Endothelial cell of umbilical vein (primary cell): ENCODE results near the gene RPL10A. TPM values are rescaled to one million over a fixed set of nuclear protein-coding genes. Genes with fewer than 3 reads are reported as not detected.

Experiments used
- BruUV-seq: library from RNA; stranded (reverse); fragments of 400-500 nt; replicated peaks from 2 replicates; lab custom pipeline; 2021; lab: Mats Ljungman, UMichigan
- CTCF ChIA-PET: fragments of 300-600, 350-600 bp; sonication (Branson Sonifier 250); formaldehyde crosslinking; loops from one replicate; lab custom pipeline; 2021; ENCODE audit warnings: antibody characterized with exemption, inconsistent platforms; lab: Charles Lee
- POLR2A ChIA-PET: fragments of 300-600, 350-600 bp; sonication (Branson Sonifier 250); formaldehyde crosslinking; loops from one replicate; lab custom pipeline; 2021; ENCODE audit warnings: antibody characterized with exemption, inconsistent platforms; lab: Charles Lee
- DNase-seq: peaks from one replicate; pipeline ENCODE4 v3.0.0-alpha.2; 2011; ENCODE audit warnings: low read depth, low spot score
- FAIRE-seq: peaks from 2 replicates; lab custom pipeline; 2011; peaks lifted over from hg19 to GRCh38; lab: Jason Lieb, UNC
- H2AFZ ChIP-seq: 2 replicates; pipeline ENCODE4 v1.6.0; 2012; ENCODE audit warnings: low read depth, low read length, control low read depth, inconsistent platforms
- H3K27ac ChIP-seq: 2 replicates; pipeline ENCODE4 v1.5.1; 2011; ENCODE audit warnings: low read depth, mild to moderate bottlenecking, control low read depth, low read length, moderate library complexity; ENCODE audit not compliant: insufficient read depth
- H3K27me3 ChIP-seq, 2 experiments: 2 replicates each; pipeline versions ENCODE4 v1.6.0 to v1.6.1; 2011; ENCODE audit warnings: low read length in 2 of 2, mixed read lengths in 1 of 2; ENCODE audit not compliant: control insufficient read depth in 2 of 2, insufficient read depth in 2 of 2
- H3K36me3 ChIP-seq, 2 experiments: 2 replicates in 1 of 2; 3 replicates in 1 of 2; pipeline ENCODE4 v1.5.1; 2011; ENCODE audit warnings: low read length in 2 of 2, mild to moderate bottlenecking in 1 of 2, moderate library complexity in 1 of 2; ENCODE audit not compliant: control insufficient read depth in 2 of 2, insufficient read depth in 2 of 2; ENCODE audit errors: extremely low read depth in 1 of 2
- H3K4me1 ChIP-seq: 3 replicates; pipeline ENCODE4 v1.5.1; 2011; ENCODE audit warnings: mild to moderate bottlenecking, low read length; ENCODE audit not compliant: control insufficient read depth, insufficient read depth; ENCODE audit errors: extremely low read depth
- H3K4me2 ChIP-seq: 2 replicates; pipeline ENCODE4 v1.6.1; 2011; ENCODE audit warnings: low read length, control low read depth, mixed read lengths; ENCODE audit not compliant: insufficient read depth
- H3K4me3 ChIP-seq, 3 experiments: fragments of 200-600 bp in 1 of 3; sonication (generic), shearing (Covaris generic) in 1 of 3; replicated peaks in 1 of 3; 2 replicates each; pipeline ENCODE4 v1.5.1; 2011 to 2016; ENCODE audit warnings: control low read depth in 3 of 3, low read length in 3 of 3, mild to moderate bottlenecking in 2 of 3, inconsistent platforms in 1 of 3, low read depth in 1 of 3, moderate library complexity in 1 of 3; ENCODE audit not compliant: insufficient read depth in 1 of 3
- H3K79me2 ChIP-seq: 2 replicates; pipeline ENCODE4 v1.6.0; 2012; ENCODE audit warnings: low read length, inconsistent platforms; ENCODE audit not compliant: control insufficient read depth, insufficient read depth
- H3K9ac ChIP-seq: replicated peaks from 2 replicates; pipeline ENCODE3; 2011; ENCODE audit warnings: low read length, control low read depth; ENCODE audit not compliant: insufficient read depth; ENCODE audit errors: extremely low read depth
- H3K9me1 ChIP-seq: replicated peaks from 3 replicates; pipeline ENCODE4 v1.6.0; 2011; ENCODE audit warnings: mild to moderate bottlenecking, low read length; ENCODE audit not compliant: control insufficient read depth, insufficient read depth; ENCODE audit errors: extremely low read depth
- H3K9me3 ChIP-seq: replicated peaks from 2 replicates; pipeline ENCODE4 v1.5.1; 2012; ENCODE audit warnings: low read length, inconsistent platforms; ENCODE audit not compliant: control insufficient read depth, insufficient read depth
- H4K20me1 ChIP-seq: replicated peaks from 2 replicates; pipeline ENCODE3; 2011; ENCODE audit warnings: mild to moderate bottlenecking, low read length; ENCODE audit not compliant: control insufficient read depth, insufficient read depth; ENCODE audit errors: extremely low read depth
- CTCF ChIP-seq, 2 donors: IDR thresholded peaks; 1 replicate in 1 of 2; 2 replicates in 1 of 2; pipeline ENCODE4 v1.5.1; 2011; ENCODE audit warnings: low read length in 2 of 2, mild to moderate bottlenecking in 2 of 2, moderate library complexity in 2 of 2, control low read depth in 1 of 2, inconsistent platforms in 1 of 2, low read depth in 1 of 2; ENCODE audit not compliant: insufficient read depth in 1 of 2; ENCODE audit errors: extremely low read depth in 1 of 2
- EZH2 ChIP-seq: IDR thresholded peaks from 2 replicates; pipeline ENCODE4 v1.6.1; 2012; ENCODE audit warnings: borderline replicate concordance, low read depth, mild to moderate bottlenecking, moderate library complexity, low read length, inconsistent platforms; ENCODE audit not compliant: severe bottlenecking
- FOS ChIP-seq: IDR thresholded peaks from 2 replicates; pipeline ENCODE4 v1.6.1; 2011; ENCODE audit warnings: mild to moderate bottlenecking, low read length, moderate library complexity, borderline replicate concordance; ENCODE audit not compliant: insufficient read depth
- GATA2 ChIP-seq: IDR thresholded peaks from 2 replicates; pipeline ENCODE4 v1.7.0; 2011; ENCODE audit warnings: low read depth, mild to moderate bottlenecking, moderate library complexity, mixed read lengths, low read length; ENCODE audit not compliant: insufficient read length, insufficient read depth
- JUN ChIP-seq: IDR thresholded peaks from 2 replicates; pipeline ENCODE4 v1.6.1; 2011; ENCODE audit warnings: borderline replicate concordance, low read depth; ENCODE audit not compliant: insufficient read length, insufficient read depth
- MAX ChIP-seq: IDR thresholded peaks from 2 replicates; pipeline ENCODE4 v1.6.1; 2011; ENCODE audit not compliant: insufficient read depth, insufficient read length
- MYC ChIP-seq: IDR thresholded peaks from one replicate; pipeline ENCODE4 v1.6.1; 2011; ENCODE audit warnings: mild to moderate bottlenecking, low read depth, low read length
- POLR2A ChIP-seq: IDR thresholded peaks from 2 replicates; pipeline ENCODE4 v1.6.1; 2012; ENCODE audit warnings: low read depth, mild to moderate bottlenecking, control low read depth, low read length
- POLR2AphosphoS5 ChIP-seq: IDR thresholded peaks from 2 replicates; pipeline ENCODE4 v1.6.1; 2012; ENCODE audit warnings: low read depth, mild to moderate bottlenecking, control low read depth, low read length, moderate library complexity; ENCODE audit not compliant: insufficient read depth
- dilution Hi-C: fragments of 300-500 bp; cut with MboI; formaldehyde crosslinking; loops from one replicate; pipeline ENCODE4 v1.15.0; 2019; ENCODE audit warnings: low sequenced_read_pairs; ENCODE audit not compliant: extremely low pct_ligation_motif_present
- intact Hi-C: fragments of 100-400 bp; cut with micrococcal nuclease; formaldehyde crosslinking; loops from one replicate; pipeline ENCODE4 v1.10.0; 2022
- polyA plus RNA-seq, 4 experiments: library from polyadenylated mRNA; depleted of rRNA in 3 of 4; stranded (reverse) in 3 of 4; unstranded in 1 of 4; fragments of >200 nt; gene quantifications; 2 replicates each; pipeline versions ENCODE4 v1.2.1 to v1.2.3, GENCODE V29; 2011 to 2012; ENCODE audit warnings: missing spikeins in 1 of 4
- total RNA-seq: library from RNA; stranded (reverse); gene quantifications from 2 replicates; pipeline ENCODE4 v1.2.3, GENCODE V29; 2021

RPL10A gene
- total and polyA plus RNA-seq, 2 donors (not counting 3 experiments of a cell fraction or from before 2014, with no cell fraction given), result 1,339 to 1,956 TPM

- intact Hi-C loops (loop anchor here (1.0 to 5.0 kb wide), 2 partner anchors 86 to 239 kb away; partner anchors contain the start of gene PPARD), dilution Hi-C loops (no loop called here)
- ChIA-PET CTCF (interaction anchor here (1.1 to 12.7 kb wide), 6 partner anchors 8 to 84 kb away, joined by 4 to 228 read pairs (median 8); partner anchors contain the start of gene RPL10A), POLR2A (no interaction called here)
- Histone ChIP-seq H3K36me3 (peaks cover 0 to 7% of the 10 kb centered on the region in 2 experiments), H3K9me3 (peaks cover 2% of the 10 kb centered on the region), H3K4me3 (no peak overlapping the region), H3K4me2 (peak overlapping the region; percentile 80), H3K79me2 (no peaks in the 10 kb centered on the region), H4K20me1 (no peaks in the 10 kb centered on the region), H3K27ac (peak overlapping the region; percentile 98), H3K9ac (peak overlapping the region; percentile 61), H2AFZ (no peak overlapping the region), H3K27me3 (no peaks in the 10 kb centered on the region), H3K9me1 (no peaks in the 10 kb centered on the region), H3K4me1 (peaks cover 48% of the 10 kb centered on the region)
- peak; percentile 71 for FAIRE-seq
- peak; percentile 46 for DNase-seq
- no peak for TF ChIP-seq EZH2
- TF ChIP-seq JUN, result peak; percentile 71
- no peak for TF ChIP-seq MYC
- TF ChIP-seq MAX, result no peak
- peak; percentile 16 for TF ChIP-seq POLR2AphosphoS5
- TF ChIP-seq FOS, result peak; percentile 54
- no peak for TF ChIP-seq POLR2A
- no peak for TF ChIP-seq GATA2
- TF ChIP-seq CTCF (IDR thresholded peaks at IDR 0.05; ENCODE audit: extremely low read depth in 1 of 2, insufficient read depth in 1 of 2, low read depth in 1 of 2, low read length in 2 of 2), result no peak
- no TSS peak for BruUV-seq
These were observed 39.6 kb upstream of the RPL10A start for GRCh38 chr6:35428421-35429149.
